PC-3 (cell line): Measurements from ENCODE around the gene TGM4. TPM values are rescaled to one million over a fixed set of nuclear protein-coding genes. Genes with fewer than 3 reads are reported as not detected.
A peak's percentile ranks its signal among the peaks of the same experiment; 100 is the strongest.

Experiments
- ATAC-seq: fragments of 200-7000 bp; cut with Tn5 transposase; 2 replicates; pipeline ENCODE4 v1.9.1; 2020; ENCODE audit warnings: mild to moderate bottlenecking, moderate library complexity
- BruUV-seq: library from RNA; stranded (reverse); fragments of 400-500 nt; replicated peaks from 2 replicates; lab custom pipeline; 2021; lab: Mats Ljungman, UMichigan
- CTCF ChIA-PET: fragments of 300-600 bp; sonication (Branson Sonifier 250); formaldehyde crosslinking; loops from one replicate; lab custom pipeline; 2022; ENCODE audit warnings: antibody characterized with exemption; lab: Charles Lee
- POLR2A ChIA-PET: fragments of 300-600 bp; sonication (Branson Sonifier 250); formaldehyde crosslinking; loops from one replicate; lab custom pipeline; 2022; ENCODE audit warnings: antibody characterized with exemption; ENCODE audit not compliant: unreplicated experiment; lab: Charles Lee
- DNase-seq: peaks from one replicate; pipeline ENCODE4 v3.0.0-alpha.2; 2015
- H2AFZ ChIP-seq: fragments of 300-600 bp; sonication (generic); 2 replicates; pipeline ENCODE4 v1.6.0; 2016; ENCODE audit warnings: antibody characterized with exemption, low read length
- H3F3A ChIP-seq: fragments of 300-600 bp; sonication (generic); one replicate; pipeline ENCODE4 v1.6.0; 2017; ENCODE audit warnings: antibody characterized with exemption, low read length, control low read depth, mild to moderate bottlenecking; ENCODE audit not compliant: unreplicated experiment
- H3K27ac ChIP-seq: fragments of 300-600 bp; sonication (generic); 2 replicates; pipeline ENCODE4 v1.5.1; 2016; ENCODE audit warnings: mild to moderate bottlenecking, low read length
- H3K27me3 ChIP-seq: fragments of 300-600 bp; sonication (generic); 2 replicates; pipeline ENCODE4 v1.6.1; 2016; ENCODE audit warnings: low read length, mixed read lengths
- H3K36me3 ChIP-seq: fragments of 300-600 bp; sonication (generic); 2 replicates; pipeline ENCODE4 v1.6.1; 2016; ENCODE audit warnings: low read depth, mixed run types, low read length, mixed read lengths
- H3K4me1 ChIP-seq: fragments of 300-600 bp; sonication (generic); 2 replicates; pipeline ENCODE4 v1.5.1; 2016; ENCODE audit warnings: low read length; ENCODE audit not compliant: insufficient read depth
- H3K4me2 ChIP-seq: fragments of 300-600 bp; sonication (generic); 2 replicates; pipeline ENCODE4 v1.6.0; 2016; ENCODE audit warnings: low read length
- H3K4me3 ChIP-seq: fragments of 300-600 bp; sonication (generic); 2 replicates; pipeline ENCODE4 v1.5.1; 2016; ENCODE audit warnings: mild to moderate bottlenecking, low read length, mixed read lengths
- H3K79me2 ChIP-seq: fragments of 300-600 bp; sonication (generic); 2 replicates; pipeline ENCODE4 v1.6.1; 2017; ENCODE audit warnings: low read length, mixed read lengths
- H3K9ac ChIP-seq: fragments of 300-600 bp; sonication (generic); 2 replicates; pipeline ENCODE4 v1.6.0; 2016; ENCODE audit warnings: mild to moderate bottlenecking, low read length
- H3K9me2 ChIP-seq: fragments of 300-600 bp; sonication (generic); replicated peaks from 2 replicates; pipeline ENCODE4 v1.6.1; 2016; ENCODE audit warnings: mixed run types, low read length, mixed read lengths
- H3K9me3 ChIP-seq: fragments of 300-600 bp; sonication (generic); 2 replicates; pipeline ENCODE4 v1.6.1; 2016; ENCODE audit warnings: low read length, mixed read lengths
- H4K20me1 ChIP-seq: fragments of 300-600 bp; sonication (generic); 2 replicates; pipeline ENCODE4 v1.6.1; 2016; ENCODE audit warnings: low read length, mixed read lengths
- CTCF ChIP-seq: fragments of 300-600 bp; sonication (generic); conservative IDR thresholded peaks from 2 replicates; pipeline ENCODE4 v1.5.1; 2017; ENCODE audit warnings: antibody characterized with exemption, low read depth, mild to moderate bottlenecking, low read length
- EZH2 ChIP-seq: fragments of 300-600 bp; sonication (generic); IDR thresholded peaks from one replicate; pipeline ENCODE4 v1.6.1; 2017; ENCODE audit warnings: antibody characterized with exemption, mild to moderate bottlenecking, low read length; ENCODE audit not compliant: unreplicated experiment
- EZH2phosphoT487 ChIP-seq: fragments of 300-600 bp; sonication (generic); IDR thresholded peaks from 2 replicates; pipeline ENCODE4 v1.6.1; 2018; ENCODE audit warnings: mild to moderate bottlenecking, antibody characterized with exemption, low read length, borderline replicate concordance
- intact Hi-C: fragments of 100-400 bp; cut with micrococcal nuclease; formaldehyde crosslinking; loops from 2 replicates; pipeline ENCODE4 v1.9.0; 2023
- total RNA-seq: library from RNA; depleted of rRNA; stranded (reverse); fragments of >200 nt; gene quantifications from 2 replicates; pipeline ENCODE4 v1.2.3, GENCODE V29; 2014; rRNA removed

Gene TGM4
- total RNA-seq, 1 experiment from 2014 or later: 1.2 TPM

GRCh38 chr3:44963571-44964325, 89.3 kb downstream of the TGM4 start:
- ChIA-PET POLR2A (interaction anchor here (0.6 kb wide), 1 partner anchor 9 kb away, joined by 3 read pairs; no protein-coding TSS in a partner anchor), CTCF (interaction anchor here (0.9 to 1.2 kb wide), 2 partner anchors 48 to 49 kb away, joined by 4 to 8 read pairs; no protein-coding TSS in a partner anchor)
- BruUV-seq: TSS peak; percentile 15
- Histone ChIP-seq H3K27ac (peak overlapping the region; percentile 85), H3K36me3 (peaks cover 5% of the 10 kb centered on the region; the same call in 1 of the 2 replicates), H2AFZ (no peak overlapping the region), H4K20me1 (no peaks in the 10 kb centered on the region), H3K4me3 (peak overlapping the region; percentile 20; the same call in 1 of the 2 replicates), H3K79me2 (peaks cover 94% of the 10 kb centered on the region), H3K27me3 (no peaks in the 10 kb centered on the region), H3K9ac (peak overlapping the region; percentile 47), H3F3A (peaks cover 7% of the 10 kb centered on the region), H3K9me2 (no peaks in the 10 kb centered on the region), H3K9me3 (no peaks in the 10 kb centered on the region), H3K4me2 (peak overlapping the region; percentile 73), H3K4me1 (peaks cover 74% of the 10 kb centered on the region)
- peak; percentile 46 for ATAC-seq
- TF ChIP-seq EZH2phosphoT487: no peak
- no peak for TF ChIP-seq EZH2
- TF ChIP-seq CTCF: no peak
- intact Hi-C loops: loop anchor here (5.0 kb wide), 1 partner anchor 81 kb away; no protein-coding TSS in a partner anchor
- DNase-seq: peak; percentile 82

Other genes starting within 250 kb of the TGM4 start
- gene ZNF197, start 249.6 kb upstream of the TGM4 start, total RNA-seq: 9.6 and 10.4 TPM in 2 replicates
- 12.0 and 12.4 TPM in 2 replicates for gene ZNF35, start 225.9 kb upstream of the TGM4 start, total RNA-seq
- gene ZNF502, start 161.9 kb upstream of the TGM4 start, total RNA-seq: not detected in 2 replicates
- gene ZNF501, start 145.0 kb upstream of the TGM4 start, total RNA-seq: not detected in 2 replicates
- 16.5 and 20.4 TPM in 2 replicates for gene KIAA1143, start 113.0 kb upstream of the TGM4 start, total RNA-seq
- gene KIF15, start 112.8 kb upstream of the TGM4 start, total RNA-seq: 19.1 and 31.8 TPM in 2 replicates
- gene TMEM42, start 12.7 kb upstream of the TGM4 start, total RNA-seq: 6.3 and 10.2 TPM in 2 replicates
- 122 and 153 TPM in 2 replicates for gene ZDHHC3, start 101.6 kb downstream of the TGM4 start, total RNA-seq
- 79.8 and 81.5 TPM in 2 replicates for gene EXOSC7, start 101.6 kb downstream of the TGM4 start, total RNA-seq
- 1.8 TPM in 1 of 2 replicates, not detected in the other for gene CLEC3B, start 151.7 kb downstream of the TGM4 start, total RNA-seq